Ishikawa (cell line): ENCODE results near the gene TMEM131.

ENCODE experiments used
- CEBPB ChIP-seq: IDR thresholded peaks from 2 replicates; pipeline ENCODE4 v1.6.1; 2012
- CREB1 ChIP-seq: IDR thresholded peaks from 2 replicates; pipeline ENCODE4 v1.6.1; 2012; ENCODE audit warnings: low read depth
- EGR1 ChIP-seq: IDR thresholded peaks from 2 replicates; pipeline ENCODE4 v1.6.1; 2012
- EP300 ChIP-seq: IDR thresholded peaks from 2 replicates; pipeline ENCODE4 v1.6.1; 2012; ENCODE audit warnings: borderline replicate concordance
- FOXM1 ChIP-seq: IDR thresholded peaks from 2 replicates; pipeline ENCODE4 v1.6.1; 2012; ENCODE audit warnings: low read depth, borderline replicate concordance
- NFIC ChIP-seq: IDR thresholded peaks from 2 replicates; pipeline ENCODE4 v1.6.1; 2012
- RAD21 ChIP-seq: IDR thresholded peaks from 2 replicates; pipeline ENCODE4 v1.6.1; 2012; ENCODE audit warnings: low read depth
- TAF1 ChIP-seq: IDR thresholded peaks from 2 replicates; pipeline ENCODE4 v1.6.1; 2012; ENCODE audit warnings: low read depth, mild to moderate bottlenecking
- TCF12 ChIP-seq: IDR thresholded peaks from 2 replicates; pipeline ENCODE4 v1.6.1; 2012; ENCODE audit warnings: low read depth
- TEAD4 ChIP-seq: IDR thresholded peaks from 2 replicates; pipeline ENCODE4 v1.6.1; 2012
- YY1 ChIP-seq: IDR thresholded peaks from 2 replicates; pipeline ENCODE4 v1.6.1; 2012; ENCODE audit warnings: low read depth
- ZBTB7A ChIP-seq: IDR thresholded peaks from 2 replicates; pipeline ENCODE4 v1.6.1; 2012; ENCODE audit warnings: low read depth
- TF ChIP-seq, protein P1 (sequence below): IDR thresholded peaks from 2 replicates; pipeline ENCODE4 v1.6.1; 2012; ENCODE audit warnings: low read depth, mild to moderate bottlenecking
- TF ChIP-seq, protein P2 (sequence below): IDR thresholded peaks from 2 replicates; pipeline ENCODE4 v1.6.1; 2012
- TF ChIP-seq, protein P3 (sequence below): IDR thresholded peaks from 2 replicates; pipeline ENCODE4 v1.6.1; 2012

TMEM131 gene

DNA sequence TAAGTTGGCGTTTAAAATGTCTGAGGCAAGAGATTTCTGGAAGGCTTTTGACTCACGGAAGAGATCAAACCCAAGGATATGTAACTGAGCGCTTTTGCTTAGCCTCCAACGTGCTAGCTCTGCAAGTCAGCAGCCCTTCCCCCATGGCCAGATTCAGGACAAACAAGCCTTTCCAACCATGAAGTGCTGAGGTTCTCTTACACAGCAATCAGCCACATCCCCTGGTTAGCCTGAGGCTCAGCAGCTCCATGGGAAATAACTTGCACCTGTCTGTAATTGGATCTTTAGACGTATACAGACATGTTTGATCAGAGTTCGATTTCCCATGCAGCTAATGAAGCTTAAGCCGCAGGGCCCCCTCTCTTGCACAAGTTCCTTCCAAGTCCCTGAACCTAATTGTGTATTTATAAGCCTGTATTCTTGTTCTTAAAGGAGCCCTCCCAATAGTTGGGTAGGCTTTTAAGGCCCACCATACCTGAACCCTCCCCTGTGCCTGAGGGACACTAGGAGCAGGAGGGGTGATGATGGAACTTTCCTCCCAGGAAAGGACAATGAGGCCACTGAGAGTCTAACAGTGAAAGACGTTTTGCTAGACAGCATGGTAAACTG lies 2.1 kb upstream of the TMEM131 start:
- TF ChIP-seq ZBTB7A (no peak), YY1 (no peak), EP300 (no peak), RAD21 (no peak), EGR1 (no peak)
- TF ChIP-seq, protein P1, sequence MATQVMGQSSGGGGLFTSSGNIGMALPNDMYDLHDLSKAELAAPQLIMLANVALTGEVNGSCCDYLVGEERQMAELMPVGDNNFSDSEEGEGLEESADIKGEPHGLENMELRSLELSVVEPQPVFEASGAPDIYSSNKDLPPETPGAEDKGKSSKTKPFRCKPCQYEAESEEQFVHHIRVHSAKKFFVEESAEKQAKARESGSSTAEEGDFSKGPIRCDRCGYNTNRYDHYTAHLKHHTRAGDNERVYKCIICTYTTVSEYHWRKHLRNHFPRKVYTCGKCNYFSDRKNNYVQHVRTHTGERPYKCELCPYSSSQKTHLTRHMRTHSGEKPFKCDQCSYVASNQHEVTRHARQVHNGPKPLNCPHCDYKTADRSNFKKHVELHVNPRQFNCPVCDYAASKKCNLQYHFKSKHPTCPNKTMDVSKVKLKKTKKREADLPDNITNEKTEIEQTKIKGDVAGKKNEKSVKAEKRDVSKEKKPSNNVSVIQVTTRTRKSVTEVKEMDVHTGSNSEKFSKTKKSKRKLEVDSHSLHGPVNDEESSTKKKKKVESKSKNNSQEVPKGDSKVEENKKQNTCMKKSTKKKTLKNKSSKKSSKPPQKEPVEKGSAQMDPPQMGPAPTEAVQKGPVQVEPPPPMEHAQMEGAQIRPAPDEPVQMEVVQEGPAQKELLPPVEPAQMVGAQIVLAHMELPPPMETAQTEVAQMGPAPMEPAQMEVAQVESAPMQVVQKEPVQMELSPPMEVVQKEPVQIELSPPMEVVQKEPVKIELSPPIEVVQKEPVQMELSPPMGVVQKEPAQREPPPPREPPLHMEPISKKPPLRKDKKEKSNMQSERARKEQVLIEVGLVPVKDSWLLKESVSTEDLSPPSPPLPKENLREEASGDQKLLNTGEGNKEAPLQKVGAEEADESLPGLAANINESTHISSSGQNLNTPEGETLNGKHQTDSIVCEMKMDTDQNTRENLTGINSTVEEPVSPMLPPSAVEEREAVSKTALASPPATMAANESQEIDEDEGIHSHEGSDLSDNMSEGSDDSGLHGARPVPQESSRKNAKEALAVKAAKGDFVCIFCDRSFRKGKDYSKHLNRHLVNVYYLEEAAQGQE = no peak

DNA sequence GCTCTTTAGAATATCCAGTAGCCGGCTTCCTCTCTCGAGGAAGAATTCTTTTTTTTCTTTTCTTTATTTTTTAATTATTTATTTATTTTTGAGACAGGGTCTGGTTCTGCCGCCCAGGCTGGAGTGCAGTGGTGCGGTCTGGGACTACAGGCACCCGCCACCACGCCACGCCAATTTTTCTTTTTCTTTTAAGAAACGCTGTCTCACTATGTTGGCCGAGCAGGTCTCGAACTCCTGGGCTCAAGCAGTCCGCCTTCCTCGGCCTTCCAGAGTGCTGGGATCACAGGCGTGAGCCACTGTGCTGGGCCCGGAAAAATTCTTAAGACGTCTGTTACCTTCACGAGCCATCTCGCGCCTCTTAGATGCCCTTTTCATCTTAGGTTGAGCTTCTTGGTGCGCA lies 931 bp upstream of the TMEM131 start:
- TF ChIP-seq EGR1 = no peak
- no peak for TF ChIP-seq ZBTB7A
- TF ChIP-seq, protein P2, sequence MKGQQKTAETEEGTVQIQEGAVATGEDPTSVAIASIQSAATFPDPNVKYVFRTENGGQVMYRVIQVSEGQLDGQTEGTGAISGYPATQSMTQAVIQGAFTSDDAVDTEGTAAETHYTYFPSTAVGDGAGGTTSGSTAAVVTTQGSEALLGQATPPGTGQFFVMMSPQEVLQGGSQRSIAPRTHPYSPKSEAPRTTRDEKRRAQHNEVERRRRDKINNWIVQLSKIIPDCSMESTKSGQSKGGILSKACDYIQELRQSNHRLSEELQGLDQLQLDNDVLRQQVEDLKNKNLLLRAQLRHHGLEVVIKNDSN = no peak
- no peak for TF ChIP-seq CEBPB

DNA sequence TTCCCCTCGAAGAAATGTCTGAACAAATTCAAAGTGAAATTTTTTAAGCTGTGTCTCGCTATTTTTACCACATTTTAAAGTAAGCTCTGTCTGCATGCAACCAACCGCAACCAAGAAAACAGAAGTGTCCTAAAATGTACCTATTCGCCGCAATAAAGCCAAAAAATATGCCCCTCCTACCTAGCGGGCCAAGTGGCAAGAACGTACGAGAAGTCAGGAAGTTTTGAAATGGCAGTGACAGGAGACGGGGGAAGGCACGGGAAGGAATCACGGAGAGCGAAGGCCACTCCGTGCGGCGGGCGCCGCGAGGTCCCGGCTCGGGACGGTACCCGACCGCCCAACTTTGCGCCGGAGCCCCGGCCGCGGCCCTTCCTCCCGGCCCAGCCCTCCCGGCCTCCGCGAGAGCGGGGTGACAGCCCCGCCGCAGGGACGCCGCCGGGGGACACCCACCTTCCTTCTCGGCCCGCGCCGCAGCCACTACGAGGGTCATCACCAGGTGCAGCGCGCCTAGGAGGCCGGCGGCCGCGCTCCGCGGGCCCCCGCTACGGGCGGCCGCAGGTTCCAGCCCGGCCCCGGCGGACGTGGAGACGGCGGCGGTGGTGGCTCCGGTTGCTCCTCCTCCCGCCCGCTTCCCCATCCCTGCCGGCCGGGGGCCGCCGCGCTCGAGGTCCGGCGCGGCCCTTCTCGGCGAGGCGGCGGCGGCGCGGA lies 568 bp downstream of the TMEM131 start:
- TF ChIP-seq NFIC (no peak), ZBTB7A (0 out of 2 replicates have a peak, but pooled peaks have one; percentile 43), TCF12 (no peak), TAF1 (no peak)
- TF ChIP-seq, protein P3, sequence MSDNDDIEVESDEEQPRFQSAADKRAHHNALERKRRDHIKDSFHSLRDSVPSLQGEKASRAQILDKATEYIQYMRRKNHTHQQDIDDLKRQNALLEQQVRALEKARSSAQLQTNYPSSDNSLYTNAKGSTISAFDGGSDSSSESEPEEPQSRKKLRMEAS = peak; percentile 24; the same call in 1 of the 2 replicates

DNA sequence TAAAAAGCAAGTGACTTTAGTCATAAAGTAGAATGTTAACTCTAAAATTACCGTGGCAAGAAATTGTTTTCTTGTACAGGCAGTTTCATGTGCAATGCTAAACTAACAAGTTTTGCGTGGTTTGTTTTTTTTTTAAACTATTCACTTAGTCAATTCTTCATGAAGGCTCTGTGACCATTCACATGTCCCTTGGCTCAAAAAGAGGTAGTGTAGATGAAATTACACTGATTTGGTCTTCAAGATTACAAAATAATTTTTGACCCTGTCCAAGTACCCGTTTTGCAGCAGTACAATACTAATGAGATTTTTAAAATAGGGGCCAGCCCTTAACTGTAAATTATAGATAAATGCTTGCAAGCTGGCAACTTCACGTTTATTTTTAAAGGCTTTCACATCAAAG lies 1.3 kb downstream of the TMEM131 start:
- TF ChIP-seq EP300 = no peak
- no peak for TF ChIP-seq FOXM1
- TF ChIP-seq CREB1 = no peak
- TF ChIP-seq RAD21 = no peak
- TF ChIP-seq TEAD4 = no peak
- TF ChIP-seq, protein P3 = no peak
- TF ChIP-seq CEBPB = no peak
- TF ChIP-seq NFIC = no peak
- no peak for TF ChIP-seq ZBTB7A
- TF ChIP-seq TCF12 = no peak
- TF ChIP-seq, protein P2 = no peak
- no peak for TF ChIP-seq EGR1
- TF ChIP-seq YY1 = no peak
- TF ChIP-seq TAF1 = no peak
- TF ChIP-seq, protein P1 = no peak

DNA sequence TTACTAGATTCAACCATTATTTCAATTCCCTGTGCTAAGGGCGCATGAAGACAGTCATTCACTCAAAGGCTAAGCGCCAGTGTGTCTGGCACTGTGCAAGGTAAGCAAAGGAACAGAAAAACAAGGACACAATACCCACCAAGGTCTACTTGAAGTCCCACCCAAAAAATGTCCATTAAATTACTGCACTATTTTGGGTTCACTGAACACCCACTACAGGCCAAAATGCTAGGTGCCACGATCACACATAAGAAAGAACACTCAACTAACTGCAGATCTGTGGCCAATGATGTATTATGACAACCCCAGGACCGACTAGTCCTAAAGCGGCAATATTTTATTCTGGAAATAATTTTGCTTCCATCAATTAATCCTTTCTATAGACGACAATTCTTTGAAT lies 1.8 kb downstream of the TMEM131 start:
- TF ChIP-seq NFIC (no peak), FOXM1 (no peak), TCF12 (no peak), EGR1 (no peak), TAF1 (no peak), ZBTB7A (no peak), EP300 (no peak), TEAD4 (no peak), CREB1 (no peak), RAD21 (no peak), YY1 (no peak), CEBPB (no peak)
- TF ChIP-seq, protein P2 = no peak
- TF ChIP-seq, protein P3 = no peak
- TF ChIP-seq, protein P1 = no peak
